ENCODE measurements around the gene TSBP1.

Gene TSBP1

DNA sequence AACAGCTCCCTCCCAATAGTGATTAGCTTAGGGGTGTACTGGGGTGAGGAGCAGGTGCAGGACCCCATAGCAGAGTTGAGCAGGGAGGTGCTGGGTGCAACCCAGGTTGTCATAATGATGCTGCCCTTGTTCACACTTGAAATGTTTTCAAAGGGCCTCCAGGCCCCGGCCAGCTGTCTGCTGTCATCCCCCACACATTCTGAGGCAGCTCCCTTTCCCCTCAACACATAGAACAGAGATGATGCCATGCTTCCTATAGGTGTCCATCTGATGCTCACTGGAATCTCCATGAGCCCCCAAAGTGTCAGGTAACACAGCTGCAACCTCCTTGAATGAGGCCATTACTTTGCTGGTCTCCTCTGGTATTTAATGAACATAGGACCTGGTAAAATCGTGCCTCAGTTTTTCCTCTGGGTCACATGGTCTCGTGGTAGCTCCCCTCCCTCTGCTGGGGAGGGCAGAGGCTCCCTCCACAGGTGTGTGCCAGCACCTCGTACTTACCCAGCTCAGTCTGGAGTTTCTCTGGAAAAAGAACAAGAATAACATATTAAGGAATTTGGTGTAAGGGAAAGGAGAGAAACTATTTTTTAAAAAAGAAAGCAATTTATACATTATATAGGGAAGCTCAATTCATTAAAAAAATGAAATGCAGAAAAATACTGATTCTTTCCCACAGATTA lies 29.7 kb upstream of the TSBP1 start:
- CTCF ChIA-PET: interaction anchor here (0.6 to 3.3 kb wide), 2 partner anchors 12 to 1865 kb away, joined by 3 to 8 read pairs; no protein-coding TSS in a partner anchor
- no peak for DNase-seq (ENCODE audit: extremely low spot score)
- TF ChIP-seq TARDBP (IDR thresholded peaks at IDR 0.05) (no peak), ZNF384 (IDR thresholded peaks at IDR 0.05) (no peak), FOXK2 (IDR thresholded peaks at IDR 0.05) (no peak), SUZ12 (IDR thresholded peaks at IDR 0.05) (no peak), BHLHE40 (IDR thresholded peaks at IDR 0.05; ENCODE audit: borderline replicate concordance) (no peak), L3MBTL2 (conservative IDR thresholded peaks at IDR 0.05) (no peak), SP1 (IDR thresholded peaks at IDR 0.05) (no peak), ARNT (IDR thresholded peaks at IDR 0.05) (no peak), FOXA1 (IDR thresholded peaks at IDR 0.05) (no peak), NFRKB (IDR thresholded peaks at IDR 0.05) (no peak), HDGF (IDR thresholded peaks at IDR 0.05; ENCODE audit: borderline replicate concordance) (no peak), LEF1 (IDR thresholded peaks at IDR 0.05; ENCODE audit: borderline replicate concordance) (no peak), ELF4 (IDR thresholded peaks at IDR 0.05) (no peak), CTBP1 (IDR thresholded peaks at IDR 0.05; ENCODE audit: borderline replicate concordance) (no peak)
- TF ChIP-seq, protein P1, sequence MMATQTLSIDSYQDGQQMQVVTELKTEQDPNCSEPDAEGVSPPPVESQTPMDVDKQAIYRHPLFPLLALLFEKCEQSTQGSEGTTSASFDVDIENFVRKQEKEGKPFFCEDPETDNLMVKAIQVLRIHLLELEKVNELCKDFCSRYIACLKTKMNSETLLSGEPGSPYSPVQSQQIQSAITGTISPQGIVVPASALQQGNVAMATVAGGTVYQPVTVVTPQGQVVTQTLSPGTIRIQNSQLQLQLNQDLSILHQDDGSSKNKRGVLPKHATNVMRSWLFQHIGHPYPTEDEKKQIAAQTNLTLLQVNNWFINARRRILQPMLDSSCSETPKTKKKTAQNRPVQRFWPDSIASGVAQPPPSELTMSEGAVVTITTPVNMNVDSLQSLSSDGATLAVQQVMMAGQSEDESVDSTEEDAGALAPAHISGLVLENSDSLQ (IDR thresholded peaks at IDR 0.05): no peak
- POLR2A ChIA-PET: interaction anchor here (1.2 kb wide), 1 partner anchor 206 kb away, joined by 4 read pairs; no protein-coding TSS in a partner anchor

DNA sequence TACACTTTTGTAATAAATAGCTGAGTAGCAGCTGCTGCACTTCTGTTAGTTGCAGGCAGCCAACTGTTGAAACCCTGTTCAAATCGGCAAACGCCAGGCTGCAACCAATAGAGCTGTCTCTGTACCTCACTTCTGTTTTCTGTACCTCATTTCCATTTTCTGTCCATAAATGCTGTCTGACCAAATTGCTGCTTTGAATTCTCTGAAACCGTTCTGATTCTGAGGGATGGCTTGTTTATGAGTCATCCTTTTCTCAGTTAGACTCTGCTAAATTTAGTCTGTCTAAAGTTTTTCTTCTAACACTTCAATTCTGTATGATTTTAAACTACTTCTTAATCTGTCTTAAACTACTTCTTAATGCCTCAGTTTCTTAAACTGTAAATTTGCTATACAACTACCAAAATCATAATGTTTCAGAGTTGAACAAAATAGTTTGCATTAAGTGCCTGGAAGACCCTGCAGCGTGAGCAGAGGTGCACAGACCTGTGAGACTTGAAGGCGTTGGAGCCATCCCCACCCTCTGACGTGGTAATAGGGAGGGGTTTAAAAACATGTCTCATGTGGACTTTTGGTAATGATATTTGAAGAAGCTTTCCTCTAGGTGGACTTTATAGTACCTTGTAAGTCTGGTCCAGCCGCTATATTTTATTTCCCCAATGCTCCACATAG lies 25.7 kb upstream of the TSBP1 start:
- ChIA-PET CTCF (interaction anchor here (0.6 to 0.8 kb wide), 2 partner anchors 202 to 452 kb away, joined by 3 to 5 read pairs; no protein-coding TSS in a partner anchor), POLR2A (no interaction called here)
- TF ChIP-seq TARDBP (IDR thresholded peaks at IDR 0.05) (no peak), SUZ12 (IDR thresholded peaks at IDR 0.05) (no peak), L3MBTL2 (conservative IDR thresholded peaks at IDR 0.05) (no peak), ZNF384 (IDR thresholded peaks at IDR 0.05) (no peak), FOXM1 (IDR thresholded peaks at IDR 0.05; ENCODE audit: borderline replicate concordance) (no peak), NFRKB (IDR thresholded peaks at IDR 0.05) (no peak), SP1 (IDR thresholded peaks at IDR 0.05) (no peak), FOXA1 (IDR thresholded peaks at IDR 0.05) (no peak), CTBP1 (IDR thresholded peaks at IDR 0.05; ENCODE audit: borderline replicate concordance) (no peak)
- TF ChIP-seq, protein P1 (IDR thresholded peaks at IDR 0.05): no peak
- DNase-seq (ENCODE audit: extremely low spot score): no peak

DNA sequence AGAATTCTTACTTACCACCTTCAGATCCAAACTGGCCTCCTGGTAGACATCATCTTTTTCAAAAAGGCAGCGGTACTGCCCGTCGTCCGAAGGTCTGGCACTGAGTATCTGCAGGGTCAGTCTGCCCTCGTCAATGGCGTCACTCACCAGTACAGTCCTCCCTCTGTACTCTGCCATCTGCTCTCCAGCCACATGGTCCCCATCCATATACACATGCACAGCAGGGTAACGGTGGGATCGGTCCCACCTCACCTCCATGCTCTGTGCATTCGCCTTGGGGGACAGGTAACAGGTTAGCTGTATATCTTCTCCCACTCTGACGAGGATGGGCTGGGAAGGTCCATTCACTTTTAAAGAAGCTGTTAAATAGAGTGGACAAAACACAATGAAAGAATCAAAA lies 24.3 kb upstream of the TSBP1 start:
- DNase-seq (ENCODE audit: extremely low spot score): no peak
- TF ChIP-seq BHLHE40 (IDR thresholded peaks at IDR 0.05; ENCODE audit: borderline replicate concordance) (no peak), ELF4 (IDR thresholded peaks at IDR 0.05) (no peak), FOXM1 (IDR thresholded peaks at IDR 0.05; ENCODE audit: borderline replicate concordance) (no peak), NFRKB (IDR thresholded peaks at IDR 0.05) (no peak), FOXA1 (IDR thresholded peaks at IDR 0.05) (no peak), SUZ12 (IDR thresholded peaks at IDR 0.05) (no peak)
- POLR2A ChIA-PET: no interaction called here
- CTCF ChIA-PET: no interaction called here

DNA sequence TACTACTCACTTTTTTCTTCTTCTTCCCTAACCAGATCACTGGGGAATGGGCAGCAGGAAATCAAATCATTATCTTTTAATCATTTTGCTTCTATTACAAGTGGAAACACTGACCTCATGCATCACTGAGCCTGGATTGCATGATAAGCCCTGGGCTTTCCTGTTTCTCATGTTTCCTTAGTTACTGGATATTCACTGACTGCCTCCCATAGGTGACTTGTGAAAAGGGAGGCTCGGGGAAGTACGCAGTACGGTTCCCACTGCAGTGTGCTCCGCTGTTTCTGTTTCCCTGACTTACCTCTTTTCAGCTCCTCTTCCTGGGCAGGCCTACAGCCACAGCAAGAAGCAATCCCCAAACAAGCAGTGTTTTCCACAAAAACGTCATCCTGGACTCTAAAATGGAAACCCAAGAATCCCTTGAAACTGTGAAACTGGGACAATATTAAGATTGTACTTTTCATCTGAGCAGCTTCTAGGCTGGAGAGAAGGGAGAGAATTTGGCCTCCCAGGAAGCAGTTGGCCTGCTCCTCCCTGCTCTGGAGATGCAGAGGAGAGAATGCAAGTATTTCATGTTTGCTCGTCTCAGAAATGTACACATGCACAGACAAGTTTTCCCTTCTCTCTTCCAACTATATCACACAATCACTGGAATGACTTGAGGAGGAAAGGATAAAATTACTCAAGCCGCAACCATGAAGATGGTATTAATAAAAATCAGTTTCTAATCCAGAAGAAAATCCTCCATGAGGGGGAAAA lies 22.1 kb upstream of the TSBP1 start:
- no peak for TF ChIP-seq CTBP1 (IDR thresholded peaks at IDR 0.05; ENCODE audit: borderline replicate concordance)
- TF ChIP-seq LEF1 (IDR thresholded peaks at IDR 0.05; ENCODE audit: borderline replicate concordance): no peak
- no peak for TF ChIP-seq FOXA1 (IDR thresholded peaks at IDR 0.05)
- TF ChIP-seq L3MBTL2 (conservative IDR thresholded peaks at IDR 0.05): no peak
- no peak for TF ChIP-seq SUZ12 (IDR thresholded peaks at IDR 0.05)
- no peak for TF ChIP-seq HDGF (IDR thresholded peaks at IDR 0.05; ENCODE audit: borderline replicate concordance)
- TF ChIP-seq ARNT (IDR thresholded peaks at IDR 0.05): no peak
- no peak for TF ChIP-seq ZNF384 (IDR thresholded peaks at IDR 0.05)
- no peak for TF ChIP-seq FOXM1 (IDR thresholded peaks at IDR 0.05; ENCODE audit: borderline replicate concordance)
- TF ChIP-seq BHLHE40 (IDR thresholded peaks at IDR 0.05; ENCODE audit: borderline replicate concordance): no peak
- TF ChIP-seq, protein P1 (IDR thresholded peaks at IDR 0.05): no peak
- TF ChIP-seq SP1 (IDR thresholded peaks at IDR 0.05): no peak
- no peak for TF ChIP-seq FOXK2 (IDR thresholded peaks at IDR 0.05)
- TF ChIP-seq ELF4 (IDR thresholded peaks at IDR 0.05): no peak
- TF ChIP-seq TARDBP (IDR thresholded peaks at IDR 0.05): no peak
- TF ChIP-seq NFRKB (IDR thresholded peaks at IDR 0.05): no peak
- ChIA-PET CTCF (interaction anchor here (1.2 kb wide), 1 partner anchor 20 kb away, joined by 4 read pairs; no protein-coding TSS in a partner anchor), POLR2A (no interaction called here)
- peak; percentile 45 for DNase-seq (ENCODE audit: extremely low spot score)

DNA sequence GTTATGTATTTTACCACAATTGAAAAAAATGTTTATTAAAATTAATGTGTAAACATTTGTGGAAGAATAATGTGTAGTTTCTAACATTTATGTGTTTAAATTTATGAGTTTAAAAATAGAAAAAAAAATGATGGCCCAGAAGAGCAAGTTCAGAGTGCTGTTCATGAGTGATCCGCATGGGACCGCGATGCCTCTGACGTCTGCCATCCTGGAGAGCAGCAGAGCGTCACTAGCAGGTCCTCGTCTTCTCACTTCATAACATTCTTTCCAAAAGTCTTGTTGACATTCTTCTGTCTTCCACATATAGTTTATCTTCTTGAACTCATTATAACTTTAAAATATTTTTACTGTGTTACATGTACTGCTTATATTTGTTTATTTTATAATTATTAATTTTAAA lies 19.8 kb upstream of the TSBP1 start:
- CTCF ChIA-PET: no interaction called here
- POLR2A ChIA-PET: no interaction called here
- TF ChIP-seq LEF1 (IDR thresholded peaks at IDR 0.05; ENCODE audit: borderline replicate concordance) (no peak), CTBP1 (IDR thresholded peaks at IDR 0.05; ENCODE audit: borderline replicate concordance) (no peak), SP1 (IDR thresholded peaks at IDR 0.05) (no peak), L3MBTL2 (conservative IDR thresholded peaks at IDR 0.05) (no peak), FOXM1 (IDR thresholded peaks at IDR 0.05; ENCODE audit: borderline replicate concordance) (no peak), NFRKB (IDR thresholded peaks at IDR 0.05) (no peak), FOXK2 (IDR thresholded peaks at IDR 0.05) (no peak), TARDBP (IDR thresholded peaks at IDR 0.05) (no peak), HDGF (IDR thresholded peaks at IDR 0.05; ENCODE audit: borderline replicate concordance) (no peak)
- TF ChIP-seq, protein P1 (IDR thresholded peaks at IDR 0.05): no peak
- no peak for DNase-seq (ENCODE audit: extremely low spot score)

Data from HEK293T (cell line).